Measurements from ENCODE around the gene SNRPD3.
"Not testable (repeated sequence)": the region's sequence is repeated elsewhere in the genome, so short reads cannot be mapped to it uniquely, and the experiment has no call there.

Gene SNRPD3

DNA sequence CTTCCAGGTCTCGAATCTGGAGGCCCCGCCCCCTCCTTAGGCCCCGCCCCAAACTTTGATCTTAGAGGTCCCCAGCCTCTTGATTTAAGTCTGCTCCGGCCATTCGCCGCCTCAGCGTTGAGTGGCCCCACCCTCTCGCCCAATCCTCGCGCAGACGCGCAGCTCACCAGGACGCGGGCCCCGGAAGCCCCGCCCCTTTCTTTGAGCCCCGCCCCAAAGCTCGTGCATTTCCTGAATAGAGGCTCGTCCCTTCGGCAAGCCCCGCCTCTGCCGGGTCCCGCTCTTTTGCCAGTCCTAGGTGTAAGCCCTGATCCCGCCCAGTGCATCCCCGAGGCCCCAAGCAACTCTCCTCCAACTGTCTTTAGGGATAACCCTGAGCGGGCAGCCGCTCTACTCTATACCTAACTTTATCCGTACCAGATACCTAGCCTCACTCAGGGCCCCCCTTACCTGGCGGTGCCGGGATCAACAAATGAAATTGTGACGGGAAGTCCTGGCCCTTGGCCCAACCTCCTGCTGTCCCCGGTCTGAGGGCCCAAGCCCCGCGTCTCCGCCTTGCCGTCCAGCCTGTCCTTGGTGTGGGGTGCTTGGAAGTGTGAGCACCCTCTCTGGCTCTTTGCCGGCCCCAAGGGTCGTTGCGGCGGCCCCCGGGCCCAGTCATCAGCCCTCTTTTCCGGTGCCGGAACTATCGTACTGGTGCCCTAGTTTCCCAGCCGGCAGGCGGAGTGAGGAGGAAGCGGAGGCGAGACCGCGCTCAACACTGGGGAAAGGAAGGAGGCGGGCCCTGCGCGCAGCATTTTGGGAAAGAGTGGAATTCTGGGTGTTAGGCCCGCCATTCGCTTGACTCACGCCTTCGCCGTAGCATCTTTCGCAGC, at the start of gene SNRPD3:
SNRPD3 (plus strand) TSS at position 835 of the 875 bp plus-strand sequence. CDS start 1,676 bp downstream, outside the sequence.
- DNase-seq (ENCODE audit: low read depth in 2 of 2, low spot score in 1 of 2), result peak; percentile 100

- no peak for DNase-seq (ENCODE audit: low read depth in 2 of 2, low spot score in 1 of 2)
Observed at GRCh38 chr22:24506802-24507438, 48.9 kb upstream of the SNRPD3 start.

GRCh38 chr22:24507716-24508115, 48.1 kb upstream of the SNRPD3 start:
- DNase-seq (ENCODE audit: low read depth in 2 of 2, low spot score in 1 of 2), result no peak

- no peak for DNase-seq (ENCODE audit: low read depth in 2 of 2, low spot score in 1 of 2)
Observed at GRCh38 chr22:24510637-24511625, 44.9 kb upstream of the SNRPD3 start.

GRCh38 chr22:24512043-24512442, 43.8 kb upstream of the SNRPD3 start:
- no peak for DNase-seq (ENCODE audit: low read depth in 2 of 2, low spot score in 1 of 2)

DNA sequence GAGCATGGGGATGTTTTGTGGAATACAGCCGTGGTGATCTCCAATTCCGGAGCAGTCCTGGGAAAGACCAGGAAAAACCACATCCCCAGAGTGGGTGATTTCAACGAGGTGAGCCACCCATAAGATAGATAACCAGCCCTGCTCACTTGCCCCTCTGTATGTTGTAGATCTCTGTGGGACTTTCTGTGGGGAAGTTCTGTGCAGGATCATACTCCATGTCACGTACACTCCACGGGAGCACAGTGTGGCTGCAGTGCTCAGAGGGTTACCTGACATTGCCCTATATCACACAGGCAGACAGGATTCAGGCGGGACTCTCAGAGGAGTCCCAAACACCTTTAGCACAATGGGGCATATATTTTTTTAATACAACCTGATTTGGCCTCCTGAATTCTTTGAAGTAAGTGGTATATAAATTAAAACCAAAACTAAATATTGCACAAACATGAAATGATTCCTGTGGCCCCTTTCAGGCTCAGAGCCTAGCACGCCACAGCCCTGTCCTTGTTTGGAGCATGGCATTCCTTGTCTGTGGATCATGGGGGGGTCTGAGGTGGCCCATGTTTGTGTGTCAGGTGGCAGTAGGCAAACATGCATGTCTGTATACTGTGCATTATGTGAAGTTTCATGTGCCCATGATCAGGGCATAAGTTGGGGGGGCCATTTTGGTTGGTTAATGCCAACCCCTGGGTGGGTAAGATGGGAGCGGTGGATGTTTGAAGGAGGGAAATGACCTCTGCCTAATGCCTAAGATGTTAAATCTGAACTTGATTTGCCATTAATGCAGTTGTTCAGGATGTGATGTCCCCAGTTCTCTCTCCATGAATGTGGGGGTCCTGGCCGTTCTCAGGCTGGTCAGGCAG, 42.2 kb upstream of the SNRPD3 start:
- no peak for DNase-seq (ENCODE audit: low read depth in 2 of 2, low spot score in 1 of 2)

GRCh38 chr22:24514241-24515026, 41.4 kb upstream of the SNRPD3 start:
- DNase-seq (ENCODE audit: low read depth in 2 of 2, low spot score in 1 of 2), result no peak

GRCh38 chr22:24515027-24515338, 40.8 kb upstream of the SNRPD3 start:
- no peak for DNase-seq (ENCODE audit: low read depth in 2 of 2, low spot score in 1 of 2)

DNA sequence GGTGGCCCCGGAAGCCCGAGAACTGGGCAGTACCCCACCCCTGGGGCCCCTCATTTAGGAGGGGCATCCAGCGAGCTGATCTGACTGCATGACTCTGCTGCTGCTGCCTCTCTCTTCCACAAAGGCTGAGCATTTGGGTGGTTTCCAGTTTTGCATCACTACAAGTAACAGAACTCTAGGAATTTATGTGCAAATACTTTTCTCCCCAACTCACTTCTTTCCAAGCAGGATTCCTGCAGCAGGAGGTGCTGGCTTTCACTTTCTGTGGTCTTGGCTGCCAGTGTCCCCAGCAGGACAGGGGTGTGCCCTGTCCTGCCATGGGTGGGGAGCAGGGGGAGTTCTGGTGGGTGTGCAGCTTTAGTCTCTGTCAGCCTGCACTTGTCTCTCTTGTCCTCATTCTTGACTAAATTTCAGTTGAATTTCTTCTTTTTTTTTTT, 39.5 kb upstream of the SNRPD3 start:
- DNase-seq (ENCODE audit: low read depth in 2 of 2, low spot score in 1 of 2), result no peak

DNA sequence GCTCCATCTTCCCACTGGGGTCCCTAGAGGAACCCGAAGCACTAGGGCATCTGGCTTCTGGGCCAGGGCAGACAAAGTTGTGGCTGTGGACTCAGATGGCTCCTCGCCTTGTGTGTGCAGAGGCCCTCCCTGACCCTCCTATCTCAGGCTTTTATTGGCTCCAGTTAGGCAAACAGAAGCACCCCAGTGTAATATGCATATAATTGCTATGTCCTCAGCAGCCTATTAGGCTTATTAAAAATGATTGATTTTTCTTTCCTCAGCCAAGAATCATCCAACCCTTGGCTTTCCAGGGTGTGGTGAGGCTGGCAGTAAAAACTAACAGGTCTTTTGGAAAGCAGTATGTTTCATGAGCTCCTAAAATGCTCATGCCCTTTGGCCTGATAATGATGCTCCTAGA, 38.4 kb upstream of the SNRPD3 start:
- DNase-seq (ENCODE audit: low read depth in 2 of 2, low spot score in 1 of 2), result no peak

GRCh38 chr22:24518228-24518627, 37.6 kb upstream of the SNRPD3 start:
- no peak for DNase-seq (ENCODE audit: low read depth in 2 of 2, low spot score in 1 of 2)

DNA sequence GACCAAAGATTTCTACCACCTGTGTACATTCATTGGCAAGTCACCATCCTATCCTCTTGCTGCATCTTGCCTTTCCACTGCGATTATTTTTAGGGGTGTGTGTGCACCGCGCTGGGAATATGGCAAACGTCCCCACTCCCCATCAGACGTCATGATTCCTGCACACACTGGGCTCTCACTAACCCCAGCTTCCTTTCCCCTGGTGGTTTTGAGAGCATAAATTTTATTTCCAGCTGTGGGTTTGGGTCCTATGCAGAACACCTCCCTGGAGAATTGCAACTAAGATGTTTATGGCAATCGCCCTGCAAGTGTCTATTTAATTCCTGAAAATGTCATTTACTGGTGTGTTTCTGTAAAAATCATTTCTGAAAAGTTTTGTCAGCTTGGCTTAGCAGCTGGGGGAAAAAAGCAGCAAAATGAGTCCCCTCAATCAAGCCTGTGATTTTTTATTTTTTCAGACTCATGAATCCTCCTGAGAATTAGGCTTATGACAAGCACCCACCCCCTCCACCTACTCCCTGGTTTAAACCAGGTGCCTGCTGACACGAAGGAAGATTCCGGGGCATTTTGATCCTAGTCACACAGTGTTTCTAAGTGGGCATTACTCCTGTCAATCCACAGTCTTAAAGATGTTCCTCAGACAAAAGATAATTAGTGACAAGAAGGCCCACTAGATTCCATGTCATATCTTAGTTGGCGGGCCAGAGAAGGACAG, 36.9 kb upstream of the SNRPD3 start:
- DNase-seq (ENCODE audit: low read depth in 2 of 2, low spot score in 1 of 2), result no peak

- DNase-seq (ENCODE audit: low read depth in 2 of 2, low spot score in 1 of 2), result no peak
Observed at GRCh38 chr22:24519496-24519895, 36.3 kb upstream of the SNRPD3 start.

GRCh38 chr22:24521791-24522245, 34.0 kb upstream of the SNRPD3 start:
- DNase-seq (ENCODE audit: low read depth in 2 of 2, low spot score in 1 of 2), result no peak

DNA sequence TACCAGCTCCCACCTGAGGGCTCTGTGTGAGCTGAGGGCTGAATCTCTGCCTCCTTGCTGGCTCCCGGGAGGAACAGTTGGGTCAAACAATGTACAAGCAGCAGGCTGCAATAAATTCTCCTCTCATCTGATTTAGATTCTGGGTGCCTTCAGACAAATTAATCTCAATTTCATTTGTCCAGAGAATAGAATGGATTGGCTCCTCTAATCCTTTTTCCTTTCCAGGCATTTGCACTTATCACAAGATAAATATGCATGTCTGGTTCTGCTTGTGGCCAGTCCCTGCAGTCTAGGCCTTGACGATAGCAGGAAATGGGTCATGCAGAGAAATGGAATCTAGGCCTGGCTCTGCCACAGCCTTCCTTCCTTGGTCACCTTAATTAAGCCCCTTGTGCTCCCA, 31.9 kb upstream of the SNRPD3 start:
- DNase-seq (ENCODE audit: low read depth in 2 of 2, low spot score in 1 of 2), result no peak

GRCh38 chr22:24525416-24526037, 30.3 kb upstream of the SNRPD3 start:
- peak; percentile 46 to 62 for DNase-seq (ENCODE audit: low read depth in 2 of 2, low spot score in 1 of 2)

DNA sequence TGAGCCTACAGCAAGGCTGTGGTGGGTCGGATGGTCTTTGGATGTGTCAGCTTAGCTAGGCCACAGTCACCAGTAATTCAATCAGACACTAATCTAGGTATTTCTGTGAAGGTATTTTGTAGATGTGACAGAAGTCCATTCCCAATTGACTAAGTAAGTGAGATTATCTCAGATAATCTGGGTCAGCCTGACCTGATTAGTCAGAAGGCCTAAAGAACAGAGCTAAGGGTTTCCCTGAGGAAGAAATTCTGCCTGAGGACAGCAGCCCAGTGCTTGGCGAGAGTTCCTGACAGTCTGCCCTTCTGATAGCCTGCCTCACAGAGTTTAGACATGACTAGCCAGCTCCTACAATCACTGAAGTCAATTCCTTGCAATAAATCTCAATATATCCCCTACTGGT, 29.6 kb upstream of the SNRPD3 start:
- DNase-seq (ENCODE audit: low read depth in 2 of 2, low spot score in 1 of 2), result no peak

DNA sequence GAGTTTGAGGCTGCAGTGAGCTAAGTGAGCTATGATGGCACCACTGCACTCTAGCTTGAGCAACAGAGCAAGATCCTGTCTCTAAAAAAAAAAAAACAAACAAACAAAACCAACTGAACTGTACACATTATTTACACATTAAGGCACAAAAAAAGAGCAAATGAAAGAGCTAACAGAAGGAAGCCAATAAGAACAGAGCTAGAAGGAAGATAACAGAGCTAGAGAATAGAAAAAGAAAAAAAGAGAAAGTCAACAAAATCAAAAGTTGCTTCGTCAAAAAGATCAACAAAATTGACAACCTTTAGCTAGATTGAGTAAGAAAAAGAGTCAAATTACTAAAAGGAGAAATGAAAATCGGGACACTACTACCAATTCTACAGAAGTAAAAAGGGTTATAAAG, 25.9 kb upstream of the SNRPD3 start:
- no peak for DNase-seq (ENCODE audit: low read depth in 2 of 2, low spot score in 1 of 2)

GRCh38 chr22:24530968-24531367, 24.8 kb upstream of the SNRPD3 start:
- DNase-seq (ENCODE audit: low read depth in 2 of 2, low spot score in 1 of 2), result not testable (repeated sequence)
